Neural cell (in vitro differentiated cells): ENCODE measurements around the gene SDHAF4. TPM values are rescaled to one million over a fixed set of nuclear protein-coding genes. Genes with fewer than 3 reads are reported as not detected.

Source experiments
- H2AFZ ChIP-seq: fragments of 200-600, 300-800 bp; sonication (generic), shearing (Covaris generic); 2 replicates; pipeline ENCODE4 v1.6.0; 2014; ENCODE audit warnings: low read depth, mild to moderate bottlenecking, antibody characterized with exemption, low read length, moderate library complexity
- H3F3A ChIP-seq: fragments of 200-600 bp; shearing (Covaris generic); 2 replicates; pipeline ENCODE4 v1.6.1; 2016; ENCODE audit warnings: mild to moderate bottlenecking, moderate library complexity, mixed read lengths, antibody characterized with exemption, low read length; ENCODE audit not compliant: insufficient read depth, poor library complexity, severe bottlenecking
- H3K27ac ChIP-seq: fragments of 200-600, 300-800 bp; sonication (generic), shearing (Covaris generic); 2 replicates; pipeline ENCODE4 v1.5.1; 2014; ENCODE audit warnings: mild to moderate bottlenecking, low read length, moderate library complexity
- H3K27me3 ChIP-seq: fragments of 300-800, 200-600 bp; sonication (generic), shearing (Covaris generic); 2 replicates; pipeline ENCODE4 v1.6.0; 2014; ENCODE audit warnings: mild to moderate bottlenecking, low read depth, low read length, moderate library complexity; ENCODE audit not compliant: insufficient read depth
- H3K36me3 ChIP-seq: fragments of 300-800, 200-600 bp; sonication (generic), shearing (Covaris generic); 2 replicates; pipeline ENCODE4 v1.5.1; 2014; ENCODE audit warnings: mild to moderate bottlenecking, antibody characterized with exemption, low read length, moderate library complexity; ENCODE audit not compliant: insufficient read depth
- H3K4me2 ChIP-seq: fragments of 300-800, 200-600 bp; sonication (generic), shearing (Covaris generic); 2 replicates; pipeline ENCODE4 v1.6.0; 2014; ENCODE audit warnings: mild to moderate bottlenecking, low read length
- H3K4me3 ChIP-seq: fragments of 300-800, 200-600 bp; sonication (generic), shearing (Covaris generic); 2 replicates; pipeline ENCODE4 v1.5.1; 2014; ENCODE audit warnings: mild to moderate bottlenecking, low read length, moderate library complexity
- H3K79me2 ChIP-seq: fragments of 200-600 bp; shearing (Covaris generic); replicated peaks from 2 replicates; pipeline ENCODE4 v1.6.0; 2014; ENCODE audit warnings: mild to moderate bottlenecking, low read length, moderate library complexity; ENCODE audit not compliant: insufficient read depth
- H3K9ac ChIP-seq: fragments of 300-800, 200-600 bp; sonication (generic), shearing (Covaris generic); 2 replicates; pipeline ENCODE4 v1.6.1; 2016; ENCODE audit warnings: mild to moderate bottlenecking, low read length, mixed read lengths
- H3K9me2 ChIP-seq: fragments of 200-600 bp; shearing (Covaris generic); 2 replicates; pipeline ENCODE4 v1.6.1; 2016; ENCODE audit warnings: mild to moderate bottlenecking, low read length, mixed read lengths; ENCODE audit not compliant: insufficient read depth
- H3K9me3 ChIP-seq: fragments of 200-600, 300-800 bp; sonication (generic), shearing (Covaris generic); 2 replicates; pipeline ENCODE4 v1.6.1; 2016; ENCODE audit warnings: mild to moderate bottlenecking, mixed run types, low read length, moderate library complexity, mixed read lengths
- H4K20me1 ChIP-seq: fragments of 200-600 bp; shearing (Covaris generic); 2 replicates; pipeline ENCODE4 v1.6.1; 2016; ENCODE audit warnings: mild to moderate bottlenecking, mixed run types; ENCODE audit not compliant: insufficient read depth
- EP300 ChIP-seq: fragments of 450-650 bp; conservative IDR thresholded peaks from 2 replicates; pipeline ENCODE4 v1.6.1; 2014; ENCODE audit warnings: antibody characterized with exemption, mild to moderate bottlenecking, moderate library complexity; ENCODE audit not compliant: poor library complexity, severe bottlenecking
- EZH2 ChIP-seq: fragments of 200-600, 300-800 bp; shearing (Covaris generic), sonication (generic); IDR thresholded peaks from 2 replicates; pipeline ENCODE4 v1.6.1; 2014; ENCODE audit warnings: antibody characterized with exemption, low read length, borderline replicate concordance, mild to moderate bottlenecking; ENCODE audit not compliant: insufficient read depth, poor library complexity, severe bottlenecking
- MXI1 ChIP-seq: fragments of 450-650 bp; conservative IDR thresholded peaks from 2 replicates; pipeline ENCODE4 v1.6.1; 2014; ENCODE audit warnings: antibody characterized with exemption, mild to moderate bottlenecking; ENCODE audit not compliant: poor library complexity, severe bottlenecking
- POLR2AphosphoS5 ChIP-seq: IDR thresholded peaks from 2 replicates; pipeline ENCODE4 v1.6.1; 2012
- RAD21 ChIP-seq: fragments of 450-650 bp; conservative IDR thresholded peaks from 2 replicates; pipeline ENCODE4 v1.6.1; 2014; ENCODE audit warnings: antibody characterized with exemption, mild to moderate bottlenecking, moderate library complexity
- REST ChIP-seq: IDR thresholded peaks from 2 replicates; pipeline ENCODE4 v1.6.1; 2012; ENCODE audit warnings: borderline replicate concordance
- SMC3 ChIP-seq: fragments of 450-650 bp; conservative IDR thresholded peaks from 2 replicates; pipeline ENCODE4 v1.6.1; 2014; ENCODE audit warnings: antibody characterized with exemption, mild to moderate bottlenecking, moderate library complexity; ENCODE audit not compliant: poor library complexity
- TAF1 ChIP-seq: IDR thresholded peaks from 2 replicates; pipeline ENCODE4 v1.6.1; 2012; ENCODE audit warnings: low read depth
- polyA plus RNA-seq: library from polyadenylated mRNA; depleted of rRNA; stranded (reverse); fragments of >200 nt; gene quantifications from 2 replicates; pipeline ENCODE4 v1.2.3, GENCODE V29; 2014
- TF ChIP-seq, protein P1 (sequence below): fragments of 450-650 bp; IDR thresholded peaks from 2 replicates; pipeline ENCODE4 v1.5.1; 2014; ENCODE audit warnings: antibody characterized with exemption, mild to moderate bottlenecking, moderate library complexity; ENCODE audit not compliant: poor library complexity, severe bottlenecking

SDHAF4 gene
- polyA plus RNA-seq, 1 donor from 2014 or later = 28.2 TPM

DNA sequence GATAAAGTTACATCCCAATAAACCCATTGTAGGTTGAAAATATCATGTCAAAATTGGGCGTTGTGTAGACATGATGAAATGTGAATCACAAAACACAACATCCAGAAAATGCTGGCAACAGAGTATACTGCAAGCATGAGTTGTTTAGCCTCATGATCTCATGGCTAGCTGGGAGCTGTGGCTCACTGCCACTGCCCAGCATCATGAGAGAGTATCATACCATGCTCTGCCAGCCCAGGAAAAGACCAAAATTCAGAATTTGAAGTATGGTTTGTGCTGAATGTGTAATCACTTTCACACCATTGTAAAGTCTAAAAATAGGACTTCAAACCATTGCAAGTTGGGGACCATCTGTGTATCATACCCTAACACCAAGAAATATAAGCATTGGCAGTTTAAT, 55.7 kb downstream of the SDHAF4 start:
- Histone ChIP-seq H3K9ac (no peak overlapping the region), H3K27ac (no peak overlapping the region), H2AFZ (no peak overlapping the region), H3F3A (no peaks in the 10 kb centered on the region), H3K79me2 (no peaks in the 10 kb centered on the region), H3K9me3 (no peaks in the 10 kb centered on the region), H3K4me3 (no peak overlapping the region), H3K9me2 (no peaks in the 10 kb centered on the region), H3K4me2 (no peak overlapping the region), H3K36me3 (no peaks in the 10 kb centered on the region), H3K27me3 (no peaks in the 10 kb centered on the region), H4K20me1 (no peaks in the 10 kb centered on the region)
- TF ChIP-seq MXI1 (no peak), POLR2AphosphoS5 (no peak), REST (no peak), SMC3 (no peak), RAD21 (no peak), EP300 (no peak), TAF1 (no peak), EZH2 (no peak)
- TF ChIP-seq, protein P1, sequence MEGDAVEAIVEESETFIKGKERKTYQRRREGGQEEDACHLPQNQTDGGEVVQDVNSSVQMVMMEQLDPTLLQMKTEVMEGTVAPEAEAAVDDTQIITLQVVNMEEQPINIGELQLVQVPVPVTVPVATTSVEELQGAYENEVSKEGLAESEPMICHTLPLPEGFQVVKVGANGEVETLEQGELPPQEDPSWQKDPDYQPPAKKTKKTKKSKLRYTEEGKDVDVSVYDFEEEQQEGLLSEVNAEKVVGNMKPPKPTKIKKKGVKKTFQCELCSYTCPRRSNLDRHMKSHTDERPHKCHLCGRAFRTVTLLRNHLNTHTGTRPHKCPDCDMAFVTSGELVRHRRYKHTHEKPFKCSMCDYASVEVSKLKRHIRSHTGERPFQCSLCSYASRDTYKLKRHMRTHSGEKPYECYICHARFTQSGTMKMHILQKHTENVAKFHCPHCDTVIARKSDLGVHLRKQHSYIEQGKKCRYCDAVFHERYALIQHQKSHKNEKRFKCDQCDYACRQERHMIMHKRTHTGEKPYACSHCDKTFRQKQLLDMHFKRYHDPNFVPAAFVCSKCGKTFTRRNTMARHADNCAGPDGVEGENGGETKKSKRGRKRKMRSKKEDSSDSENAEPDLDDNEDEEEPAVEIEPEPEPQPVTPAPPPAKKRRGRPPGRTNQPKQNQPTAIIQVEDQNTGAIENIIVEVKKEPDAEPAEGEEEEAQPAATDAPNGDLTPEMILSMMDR = no peak

DNA sequence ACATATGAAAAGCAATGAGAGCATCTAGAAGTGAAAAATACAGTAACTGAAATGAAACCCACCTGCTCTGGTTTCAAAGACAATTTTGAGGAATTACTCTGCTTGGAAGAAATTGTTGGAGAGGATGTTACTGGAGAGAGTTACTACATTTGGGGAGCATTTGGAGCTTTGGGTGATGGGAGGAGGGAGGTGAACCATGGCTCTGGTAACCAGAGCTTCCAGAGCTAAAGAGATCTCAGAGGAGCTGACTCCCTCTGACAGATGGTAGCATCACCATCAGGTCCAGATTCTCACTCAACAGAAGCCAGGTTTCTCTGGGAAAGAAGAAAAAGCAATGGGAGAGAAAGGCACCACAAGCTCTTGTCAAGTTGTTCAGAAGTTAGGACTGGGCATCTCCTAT, 58.7 kb downstream of the SDHAF4 start:
- no peak overlapping the region for H2AFZ ChIP-seq
- TF ChIP-seq EP300 = no peak
- no peak for TF ChIP-seq SMC3
- no peak for TF ChIP-seq RAD21
- no peak for TF ChIP-seq POLR2AphosphoS5
- TF ChIP-seq MXI1 = no peak
- no peak for TF ChIP-seq EZH2
- TF ChIP-seq, protein P1 = no peak
- TF ChIP-seq TAF1 = no peak
- H3F3A ChIP-seq = no peaks in the 10 kb centered on the region
- H3K9ac ChIP-seq = no peak overlapping the region
- H3K9me3 ChIP-seq = no peaks in the 10 kb centered on the region
- no peaks in the 10 kb centered on the region for H4K20me1 ChIP-seq
- no peaks in the 10 kb centered on the region for H3K36me3 ChIP-seq
- H3K4me2 ChIP-seq = no peak overlapping the region
- H3K4me3 ChIP-seq = no peak overlapping the region
- no peak overlapping the region for H3K27ac ChIP-seq
- H3K27me3 ChIP-seq = no peaks in the 10 kb centered on the region
- H3K9me2 ChIP-seq = no peaks in the 10 kb centered on the region
- H3K79me2 ChIP-seq = no peaks in the 10 kb centered on the region
